HepG2 (cell line): ENCODE data around the gene RNASE8. TPM values are rescaled to one million over a fixed set of nuclear protein-coding genes. Genes with fewer than 3 reads are reported as not detected.

Experiments used
- CBX2 ChIP-seq, 2 experiments: fragments of 200-600 bp in 1 of 2; sonication (generic); formaldehyde crosslinking in 1 of 2; IDR thresholded peaks; 2 replicates each; pipeline versions ENCODE4 v1.7.0 to v1.8.1; 2018 to 2022; ENCODE audit warnings: low read depth in 2 of 2, low read length in 1 of 2, mild to moderate bottlenecking in 1 of 2, missing genetic modification reagents in 1 of 2
- RNF219 ChIP-seq: sonication (generic); formaldehyde crosslinking; IDR thresholded peaks from 2 replicates; pipeline ENCODE4 v1.5.0; 2020; ENCODE audit warnings: mild to moderate bottlenecking, missing genetic modification reagents
- TFAP4 ChIP-seq: sonication (generic); IDR thresholded peaks from 2 replicates; pipeline ENCODE4 v1.6.1; 2016; ENCODE audit warnings: low read depth, borderline replicate concordance
- ZFX ChIP-seq: sonication (generic); formaldehyde crosslinking; IDR thresholded peaks from 2 replicates; pipeline ENCODE4 v1.4.0; 2020; ENCODE audit warnings: mild to moderate bottlenecking, low read depth, missing genetic modification reagents, moderate library complexity
- ZNF784 ChIP-seq: sonication (generic); formaldehyde crosslinking; IDR thresholded peaks from 2 replicates; pipeline ENCODE4 v1.5.1; 2020; ENCODE audit warnings: missing genetic modification reagents, mild to moderate bottlenecking, borderline replicate concordance
- polyA plus RNA-seq, 8 experiments: library from polyadenylated mRNA; depleted of rRNA in 3 of 8; stranded (reverse) in 7 of 8; unstranded in 1 of 8; fragments of >200 nt; fragmentation: Illumina TruSeq in 4 of 8; extraction: Trizol in 4 of 8; gene quantifications; 2 replicates each; pipeline versions ENCODE4 v1.2.1 to v1.2.3, GENCODE V29; 2011 to 2016; ENCODE audit warnings: low read depth in 4 of 8, missing spikeins in 1 of 8, mixed read lengths in 1 of 8; ENCODE audit not compliant: insufficient read depth in 1 of 8
- total RNA-seq, 5 experiments: library from RNA; depleted of rRNA; stranded (reverse); fragments of >200 nt; fragmentation: Illumina TruSeq; extraction: Trizol; gene quantifications; 2 replicates each; pipeline ENCODE4 v1.2.3, GENCODE V29; 2016; ENCODE audit warnings: low read depth in 1 of 5
- TF ChIP-seq, protein P1 (sequence below): sonication (generic); formaldehyde crosslinking; IDR thresholded peaks from 2 replicates; pipeline ENCODE4 v1.8.1; 2023; ENCODE audit warnings: mild to moderate bottlenecking, moderate library complexity, missing genetic modification reagents
- TF ChIP-seq, protein P2 (sequence below): IDR thresholded peaks from 2 replicates; pipeline ENCODE4 v1.6.1; 2018; ENCODE audit warnings: missing genetic modification reagents, mild to moderate bottlenecking, missing compliant biosample characterization
- TF ChIP-seq, protein P3 (sequence below), 2 experiments: sonication (generic) in 1 of 2; formaldehyde crosslinking in 1 of 2; IDR thresholded peaks; 2 replicates each; pipeline versions ENCODE4 v1.4.0 to v1.6.1; 2018 to 2020; ENCODE audit warnings: missing genetic modification reagents in 2 of 2, borderline replicate concordance in 1 of 2, low read depth in 1 of 2, mild to moderate bottlenecking in 1 of 2, missing biosample characterization in 1 of 2
- TF ChIP-seq, protein P4 (sequence below): sonication (generic); formaldehyde crosslinking; IDR thresholded peaks from 2 replicates; pipeline ENCODE4 v1.5.0; 2020; ENCODE audit warnings: mild to moderate bottlenecking, missing genetic modification reagents, borderline replicate concordance
- TF ChIP-seq, protein P5 (sequence below): sonication (generic); formaldehyde crosslinking; conservative IDR thresholded peaks from 2 replicates; pipeline ENCODE4 v1.8.0; 2022; ENCODE audit warnings: mild to moderate bottlenecking, moderate library complexity, missing genetic modification reagents

The RNASE8 gene
- total and polyA plus RNA-seq, 2 of the 13 experiments (the other 11 are each of a cell fraction or from before 2014, with no cell fraction given): not detected

GRCh38 chr14:21071225-21072030, 13.8 kb downstream of the RNASE8 start (continued):
- TF ChIP-seq, protein P1, sequence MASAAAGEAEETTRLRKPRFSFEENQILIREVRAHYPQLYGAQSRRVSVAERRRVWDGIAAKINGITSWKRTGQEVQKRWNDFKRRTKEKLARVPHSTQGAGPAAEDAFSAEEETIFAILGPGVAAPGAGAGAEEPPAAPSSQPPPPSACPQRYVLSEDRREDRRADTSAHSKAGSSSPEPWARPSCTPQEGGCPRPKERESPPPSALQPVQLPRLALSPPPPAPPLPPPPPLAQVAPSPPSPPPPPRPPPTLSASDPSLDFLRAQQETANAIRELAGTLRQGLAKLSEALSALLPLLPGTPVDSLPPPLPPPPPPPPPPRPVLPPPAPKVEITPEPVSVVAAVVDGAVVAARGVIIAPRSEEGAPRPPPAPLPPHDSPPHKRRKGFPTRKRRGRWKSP (CRISPR knock-in tag): no peak; the same call in 1 of the 2 replicates
- TF ChIP-seq ZNF784 (CRISPR knock-in tag): no peak
- TF ChIP-seq, protein P2, sequence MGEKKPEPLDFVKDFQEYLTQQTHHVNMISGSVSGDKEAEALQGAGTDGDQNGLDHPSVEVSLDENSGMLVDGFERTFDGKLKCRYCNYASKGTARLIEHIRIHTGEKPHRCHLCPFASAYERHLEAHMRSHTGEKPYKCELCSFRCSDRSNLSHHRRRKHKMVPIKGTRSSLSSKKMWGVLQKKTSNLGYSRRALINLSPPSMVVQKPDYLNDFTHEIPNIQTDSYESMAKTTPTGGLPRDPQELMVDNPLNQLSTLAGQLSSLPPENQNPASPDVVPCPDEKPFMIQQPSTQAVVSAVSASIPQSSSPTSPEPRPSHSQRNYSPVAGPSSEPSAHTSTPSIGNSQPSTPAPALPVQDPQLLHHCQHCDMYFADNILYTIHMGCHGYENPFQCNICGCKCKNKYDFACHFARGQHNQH (CRISPR knock-in tag): peak; percentile 47; the same call in 1 of the 2 replicates
- TF ChIP-seq, protein P3, sequence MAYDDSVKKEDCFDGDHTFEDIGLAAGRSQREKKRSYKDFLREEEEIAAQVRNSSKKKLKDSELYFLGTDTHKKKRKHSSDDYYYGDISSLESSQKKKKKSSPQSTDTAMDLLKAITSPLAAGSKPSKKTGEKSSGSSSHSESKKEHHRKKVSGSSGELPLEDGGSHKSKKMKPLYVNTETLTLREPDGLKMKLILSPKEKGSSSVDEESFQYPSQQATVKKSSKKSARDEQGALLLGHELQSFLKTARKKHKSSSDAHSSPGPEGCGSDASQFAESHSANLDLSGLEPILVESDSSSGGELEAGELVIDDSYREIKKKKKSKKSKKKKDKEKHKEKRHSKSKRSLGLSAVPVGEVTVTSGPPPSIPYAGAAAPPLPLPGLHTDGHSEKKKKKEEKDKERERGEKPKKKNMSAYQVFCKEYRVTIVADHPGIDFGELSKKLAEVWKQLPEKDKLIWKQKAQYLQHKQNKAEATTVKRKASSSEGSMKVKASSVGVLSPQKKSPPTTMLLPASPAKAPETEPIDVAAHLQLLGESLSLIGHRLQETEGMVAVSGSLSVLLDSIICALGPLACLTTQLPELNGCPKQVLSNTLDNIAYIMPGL (CRISPR knock-in tag; IDR thresholded peaks at IDR 0.05; ENCODE audit: borderline replicate concordance in 1 of 2, low read depth in 1 of 2): no peak; a peak in 1 of 4 replicates
- TF ChIP-seq ZFX (CRISPR knock-in tag): peak; percentile 7; the same call in 1 of the 2 replicates
- TF ChIP-seq RNF219 (CRISPR knock-in tag): no peak
- TF ChIP-seq, protein P4, sequence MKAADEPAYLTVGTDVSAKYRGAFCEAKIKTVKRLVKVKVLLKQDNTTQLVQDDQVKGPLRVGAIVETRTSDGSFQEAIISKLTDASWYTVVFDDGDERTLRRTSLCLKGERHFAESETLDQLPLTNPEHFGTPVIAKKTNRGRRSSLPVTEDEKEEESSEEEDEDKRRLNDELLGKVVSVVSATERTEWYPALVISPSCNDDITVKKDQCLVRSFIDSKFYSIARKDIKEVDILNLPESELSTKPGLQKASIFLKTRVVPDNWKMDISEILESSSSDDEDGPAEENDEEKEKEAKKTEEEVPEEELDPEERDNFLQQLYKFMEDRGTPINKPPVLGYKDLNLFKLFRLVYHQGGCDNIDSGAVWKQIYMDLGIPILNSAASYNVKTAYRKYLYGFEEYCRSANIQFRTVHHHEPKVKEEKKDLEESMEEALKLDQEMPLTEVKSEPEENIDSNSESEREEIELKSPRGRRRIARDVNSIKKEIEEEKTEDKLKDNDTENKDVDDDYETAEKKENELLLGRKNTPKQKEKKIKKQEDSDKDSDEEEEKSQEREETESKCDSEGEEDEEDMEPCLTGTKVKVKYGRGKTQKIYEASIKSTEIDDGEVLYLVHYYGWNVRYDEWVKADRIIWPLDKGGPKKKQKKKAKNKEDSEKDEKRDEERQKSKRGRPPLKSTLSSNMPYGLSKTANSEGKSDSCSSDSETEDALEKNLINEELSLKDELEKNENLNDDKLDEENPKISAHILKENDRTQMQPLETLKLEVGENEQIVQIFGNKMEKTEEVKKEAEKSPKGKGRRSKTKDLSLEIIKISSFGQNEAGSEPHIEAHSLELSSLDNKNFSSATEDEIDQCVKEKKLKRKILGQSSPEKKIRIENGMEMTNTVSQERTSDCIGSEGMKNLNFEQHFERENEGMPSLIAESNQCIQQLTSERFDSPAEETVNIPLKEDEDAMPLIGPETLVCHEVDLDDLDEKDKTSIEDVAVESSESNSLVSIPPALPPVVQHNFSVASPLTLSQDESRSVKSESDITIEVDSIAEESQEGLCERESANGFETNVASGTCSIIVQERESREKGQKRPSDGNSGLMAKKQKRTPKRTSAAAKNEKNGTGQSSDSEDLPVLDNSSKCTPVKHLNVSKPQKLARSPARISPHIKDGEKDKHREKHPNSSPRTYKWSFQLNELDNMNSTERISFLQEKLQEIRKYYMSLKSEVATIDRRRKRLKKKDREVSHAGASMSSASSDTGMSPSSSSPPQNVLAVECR (CRISPR knock-in tag): peak; percentile 48
- no peak for TF ChIP-seq CBX2 (IDR thresholded peaks at IDR 0.05; ENCODE audit: low read depth, low read length)
- no peak for TF ChIP-seq CBX2 (CRISPR knock-in tag; IDR thresholded peaks at IDR 0.05; ENCODE audit: low read depth)
- no peak for TF ChIP-seq TFAP4
- TF ChIP-seq, protein P5, sequence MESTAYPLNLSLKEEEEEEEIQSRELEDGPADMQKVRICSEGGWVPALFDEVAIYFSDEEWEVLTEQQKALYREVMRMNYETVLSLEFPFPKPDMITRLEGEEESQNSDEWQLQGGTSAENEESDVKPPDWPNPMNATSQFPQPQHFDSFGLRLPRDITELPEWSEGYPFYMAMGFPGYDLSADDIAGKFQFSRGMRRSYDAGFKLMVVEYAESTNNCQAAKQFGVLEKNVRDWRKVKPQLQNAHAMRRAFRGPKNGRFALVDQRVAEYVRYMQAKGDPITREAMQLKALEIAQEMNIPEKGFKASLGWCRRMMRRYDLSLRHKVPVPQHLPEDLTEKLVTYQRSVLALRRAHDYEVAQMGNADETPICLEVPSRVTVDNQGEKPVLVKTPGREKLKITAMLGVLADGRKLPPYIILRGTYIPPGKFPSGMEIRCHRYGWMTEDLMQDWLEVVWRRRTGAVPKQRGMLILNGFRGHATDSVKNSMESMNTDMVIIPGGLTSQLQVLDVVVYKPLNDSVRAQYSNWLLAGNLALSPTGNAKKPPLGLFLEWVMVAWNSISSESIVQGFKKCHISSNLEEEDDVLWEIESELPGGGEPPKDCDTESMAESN: no peak
